NCI-H82 treated with DMSO at 0.1 percent for 48 hours (cell line): ENCODE data around the gene IQGAP2.

Experiments used
- DNase-seq: peaks from one replicate; lab custom pipeline; 2025; ENCODE audit not compliant: unreplicated experiment; lab: John Stamatoyannopoulos, UW

The IQGAP2 gene

DNA sequence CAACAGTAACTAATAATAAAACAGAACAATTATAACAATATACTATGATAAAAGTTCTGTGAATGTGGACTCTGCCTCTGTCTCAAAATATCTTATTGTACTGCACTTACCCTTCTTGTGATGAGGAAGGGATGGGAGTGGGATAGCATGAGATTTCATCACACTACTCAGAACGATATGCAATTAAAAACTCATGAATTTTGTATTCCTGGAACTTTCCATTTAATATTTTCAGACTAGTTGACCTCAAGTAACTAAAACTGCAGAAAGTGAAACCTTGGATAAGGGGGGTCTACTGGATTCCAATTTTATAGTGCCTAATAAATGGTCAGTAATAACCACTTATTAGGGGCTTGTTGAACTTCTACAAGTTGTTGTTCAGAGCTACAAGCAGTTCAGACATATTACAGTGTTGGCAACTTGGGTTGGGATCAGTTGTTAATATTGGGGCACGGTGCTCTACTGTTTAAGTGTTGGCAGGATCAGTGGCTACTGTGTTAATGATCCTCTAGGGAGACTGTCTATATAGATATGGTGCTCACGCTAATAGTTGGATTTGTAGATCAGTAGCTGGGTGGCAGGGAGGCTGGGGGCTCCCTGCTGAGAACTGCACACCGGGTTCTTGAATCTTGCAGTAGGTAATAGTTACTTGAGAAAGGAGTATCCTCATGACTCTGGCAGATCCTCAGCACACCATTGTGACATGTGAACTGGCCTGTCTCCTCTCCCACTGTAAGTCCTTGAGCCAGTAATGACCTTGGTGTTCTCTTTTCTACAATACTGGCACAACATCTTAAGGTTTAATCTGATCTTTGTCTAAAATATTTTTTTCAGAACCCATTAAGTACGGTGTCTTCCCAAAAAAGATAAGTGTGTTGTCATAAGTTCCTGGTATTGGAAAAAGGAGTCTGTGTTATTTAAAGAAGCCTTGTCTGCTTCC, 158.1 kb downstream of the IQGAP2 start:
- DNase-seq, result no peak

GRCh38 chr5:76561959-76562358, 158.9 kb downstream of the IQGAP2 start:
- no peak for DNase-seq

DNA sequence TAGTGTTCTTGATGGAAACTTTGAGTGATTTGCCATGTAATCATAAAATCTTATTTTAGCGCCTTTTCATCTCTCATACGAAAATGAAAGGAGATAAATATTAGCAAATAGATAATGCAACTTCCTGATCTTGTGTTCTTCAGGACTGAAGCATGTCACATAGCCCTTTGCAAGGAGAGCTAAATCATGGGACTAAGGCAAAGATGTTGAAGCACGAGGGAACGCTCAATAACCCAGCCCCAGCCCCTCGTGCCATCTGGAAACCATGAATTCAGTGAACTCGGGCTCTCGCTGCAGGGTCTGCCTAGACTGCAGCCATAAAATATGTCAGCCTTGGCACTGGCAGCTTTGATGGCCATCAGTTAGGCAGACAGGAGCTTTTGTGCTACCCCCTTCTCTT, 161.9 kb downstream of the IQGAP2 start:
- DNase-seq, result no peak

- no peak for DNase-seq
These were observed 167.1 kb downstream of the IQGAP2 start for GRCh38 chr5:76570153-76570552.

- DNase-seq, result no peak
These were observed 168.5 kb downstream of the IQGAP2 start for GRCh38 chr5:76571559-76571958.

DNA sequence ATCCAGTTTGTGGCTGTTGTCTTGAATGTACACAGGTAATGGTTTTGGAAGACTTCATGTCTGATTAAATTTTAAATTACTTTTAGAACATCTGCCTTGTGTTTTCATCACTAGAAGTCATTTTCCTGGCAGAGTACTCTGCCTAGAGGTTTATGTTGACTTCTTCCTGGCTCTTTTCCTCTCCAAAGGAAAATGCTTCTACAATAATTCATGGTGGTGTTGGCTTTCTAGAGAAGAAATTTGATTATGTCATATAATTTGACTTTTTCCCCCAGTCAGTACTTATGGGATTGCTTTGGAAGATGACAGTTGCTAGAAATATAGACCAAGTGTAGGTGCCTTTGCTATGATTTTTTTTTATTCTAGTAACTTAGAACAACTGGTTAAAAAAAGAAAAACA, 173.4 kb downstream of the IQGAP2 start:
- DNase-seq, result no peak

DNA sequence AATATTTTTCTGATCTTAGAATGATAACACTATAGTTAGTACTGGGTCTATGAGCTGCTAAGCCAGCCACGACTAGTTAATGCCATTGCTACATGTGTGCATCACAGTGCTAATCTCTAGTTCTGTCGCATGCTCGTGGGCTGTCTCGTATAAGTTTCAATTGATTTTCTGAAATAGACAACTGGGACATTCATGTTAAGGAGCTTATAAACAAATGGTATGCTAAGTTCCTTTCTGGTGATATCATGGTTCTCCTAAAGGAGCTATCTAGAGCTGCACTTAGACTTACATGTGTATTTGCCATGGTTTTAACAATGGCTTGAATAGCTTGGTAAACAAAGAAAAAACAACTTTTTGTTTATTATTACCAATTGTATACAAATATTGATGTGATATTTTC, 173.9 kb downstream of the IQGAP2 start:
- DNase-seq, result peak; percentile 7

- peak; percentile 71 for DNase-seq
These were observed 176.3 kb downstream of the IQGAP2 start for GRCh38 chr5:76579166-76579937.

- no peak for DNase-seq
These were observed 177.9 kb downstream of the IQGAP2 start for GRCh38 chr5:76580981-76581380.

GRCh38 chr5:76582230-76583162, 179.4 kb downstream of the IQGAP2 start:
- no peak for DNase-seq

DNA sequence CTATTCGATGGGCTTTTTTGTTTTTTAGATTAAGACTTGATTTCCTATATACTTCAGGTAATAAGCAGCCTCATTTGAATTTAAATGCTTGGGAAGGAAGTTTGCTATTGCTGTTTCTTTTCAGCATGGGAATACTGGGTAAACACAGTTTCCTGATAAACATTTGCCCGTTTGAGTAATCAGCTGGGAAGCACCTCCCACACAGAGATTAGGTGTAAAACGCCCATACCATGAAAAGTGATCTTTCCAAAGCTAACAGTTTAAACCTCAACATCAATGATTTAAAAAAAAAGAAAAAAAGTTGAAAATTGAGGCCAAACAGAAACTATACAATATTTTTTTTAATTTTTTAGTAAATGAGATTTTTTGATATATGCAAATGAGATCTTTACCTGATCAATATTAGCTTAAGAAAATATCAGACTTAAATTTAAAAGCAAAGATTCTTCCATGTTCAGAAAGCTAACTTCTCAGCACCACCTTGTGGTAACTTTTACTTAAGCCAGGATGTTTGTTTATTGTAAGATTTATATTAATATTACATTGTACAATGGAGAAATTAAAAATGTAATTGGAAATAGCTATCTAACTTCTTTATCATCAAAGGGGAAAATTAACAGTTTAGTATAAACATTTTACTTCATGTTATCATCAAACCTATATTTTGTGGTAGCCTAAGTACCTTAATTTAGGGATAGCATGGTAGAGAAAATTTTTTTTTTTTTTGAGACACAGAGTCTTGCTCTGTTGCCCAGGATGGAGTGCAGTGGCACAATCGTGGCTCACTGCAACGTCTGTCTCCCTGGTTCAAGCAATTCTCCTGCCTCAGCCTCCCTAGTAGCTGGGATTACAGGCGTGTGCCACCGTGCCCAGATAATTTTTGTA, 180.3 kb downstream of the IQGAP2 start:
- DNase-seq, result no peak

GRCh38 chr5:76585783-76586217, 182.7 kb downstream of the IQGAP2 start:
- DNase-seq, result no peak

DNA sequence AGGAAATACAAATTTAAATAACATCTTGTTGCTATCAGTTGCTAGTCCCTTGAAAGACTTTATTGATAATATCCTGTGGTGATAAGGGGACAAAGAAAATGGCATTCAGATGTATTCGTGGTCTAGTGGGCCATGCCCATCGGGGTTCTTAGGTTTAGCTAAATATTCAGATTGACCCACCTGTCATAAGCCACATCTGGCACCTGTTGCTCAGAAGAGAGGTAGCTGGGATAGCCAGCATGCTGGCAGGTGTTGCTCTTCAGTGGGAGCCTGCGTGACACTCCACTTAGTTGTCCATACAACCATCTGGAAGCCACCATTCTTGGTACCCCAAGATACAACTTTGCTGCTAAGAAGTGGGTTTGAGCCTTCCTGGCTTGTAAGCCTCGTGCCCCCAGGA, 183.4 kb downstream of the IQGAP2 start:
- no peak for DNase-seq

- no peak for DNase-seq
These were observed 186.9 kb downstream of the IQGAP2 start for GRCh38 chr5:76590027-76590426.

GRCh38 chr5:76591366-76591765, 188.3 kb downstream of the IQGAP2 start:
- DNase-seq, result no peak

GRCh38 chr5:76592692-76593091, 189.6 kb downstream of the IQGAP2 start:
- DNase-seq, result no peak

DNA sequence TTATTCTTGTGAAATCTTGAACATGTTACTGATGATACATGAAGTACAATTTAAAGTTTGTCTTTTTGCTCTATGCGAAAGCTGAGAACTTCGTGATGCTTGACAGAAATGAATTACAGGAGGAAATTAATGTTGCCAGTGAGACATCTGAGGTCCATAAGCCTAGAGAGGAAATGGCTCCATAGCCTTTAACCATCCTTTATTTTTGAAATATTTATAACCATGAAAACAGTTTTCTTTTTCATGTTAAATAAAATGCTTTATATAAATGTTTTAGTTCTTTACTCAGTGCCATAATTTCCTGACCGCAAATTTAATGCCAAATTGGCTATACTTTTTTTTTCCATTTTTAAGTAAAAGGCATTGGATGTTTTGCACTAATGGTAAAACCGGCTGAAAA, 191.0 kb downstream of the IQGAP2 start:
- no peak for DNase-seq

DNA sequence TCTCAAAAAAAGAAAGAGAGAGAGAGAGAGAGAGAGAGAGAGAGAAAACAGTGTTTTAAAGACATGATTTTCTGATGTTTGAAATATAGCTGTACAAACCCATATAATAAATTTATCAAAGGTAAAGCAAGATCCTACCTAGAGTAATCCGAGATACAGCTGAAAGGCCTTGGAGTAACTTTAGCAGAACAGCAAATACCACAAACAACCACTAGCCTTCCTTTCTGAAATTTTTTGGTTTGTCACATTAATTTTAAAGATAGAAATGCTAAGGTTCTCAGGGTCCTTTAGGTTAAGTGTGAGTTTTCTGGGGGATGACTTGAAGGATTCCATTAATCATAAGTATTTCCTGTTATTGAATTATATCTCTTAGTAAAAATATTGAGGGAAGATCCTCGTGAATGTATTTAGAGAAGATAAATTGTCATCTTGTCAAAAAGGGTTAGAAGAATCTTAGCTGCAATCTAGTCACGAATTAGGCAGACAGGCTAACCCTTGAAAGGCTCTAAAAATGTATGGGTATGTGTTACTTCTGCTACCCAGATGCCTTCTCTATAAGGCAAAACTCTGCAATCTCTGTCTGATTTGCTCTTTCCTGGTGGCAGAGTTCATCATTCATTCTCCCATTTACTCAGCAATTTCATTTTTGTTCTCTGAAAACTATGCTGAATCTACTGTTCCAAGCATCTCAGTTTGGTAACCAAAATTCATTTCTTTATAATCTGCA, 192.8 kb downstream of the IQGAP2 start:
- DNase-seq, result no peak

DNA sequence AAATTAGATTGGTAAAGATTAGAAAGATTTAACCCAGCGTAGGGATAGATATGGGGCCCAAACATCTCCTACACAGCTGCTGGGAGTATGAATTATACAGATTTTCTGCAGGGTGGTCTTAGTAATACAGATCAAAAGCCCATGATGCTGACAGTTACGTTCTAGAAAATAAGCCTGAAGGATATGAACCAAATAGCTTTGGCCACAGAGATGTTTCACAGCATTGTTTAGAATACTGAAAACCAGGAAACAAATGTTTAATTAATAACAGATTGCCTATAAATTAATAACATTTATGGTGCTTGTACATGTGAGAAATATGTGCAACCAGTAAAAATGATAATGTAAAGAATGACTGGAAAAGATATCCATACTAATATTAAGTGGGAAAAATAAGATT, 195.4 kb downstream of the IQGAP2 start:
- DNase-seq, result no peak
